ENCODE data around the gene NAA10.

DNA sequence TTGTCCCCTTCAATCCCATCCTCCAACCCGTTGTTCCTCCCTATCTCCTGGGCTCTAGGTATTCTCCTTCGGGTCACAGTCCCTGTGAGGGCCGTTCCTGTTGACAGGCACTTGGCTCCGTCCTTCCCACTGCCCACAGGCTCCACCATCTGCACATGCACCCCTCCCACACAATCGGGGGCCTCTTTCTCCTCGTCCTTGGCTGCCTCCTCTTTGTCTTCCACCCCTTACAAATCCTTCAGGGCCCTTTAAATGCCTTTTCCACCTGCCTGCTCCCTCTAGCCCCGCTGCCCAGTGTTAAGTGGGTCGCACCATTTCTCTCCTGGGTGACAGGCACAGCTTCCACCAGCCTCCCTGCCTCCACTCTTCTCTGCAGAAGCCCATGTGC is 33.1 kb downstream of the NAA10 start:
- TF ChIP-seq, protein P1, sequence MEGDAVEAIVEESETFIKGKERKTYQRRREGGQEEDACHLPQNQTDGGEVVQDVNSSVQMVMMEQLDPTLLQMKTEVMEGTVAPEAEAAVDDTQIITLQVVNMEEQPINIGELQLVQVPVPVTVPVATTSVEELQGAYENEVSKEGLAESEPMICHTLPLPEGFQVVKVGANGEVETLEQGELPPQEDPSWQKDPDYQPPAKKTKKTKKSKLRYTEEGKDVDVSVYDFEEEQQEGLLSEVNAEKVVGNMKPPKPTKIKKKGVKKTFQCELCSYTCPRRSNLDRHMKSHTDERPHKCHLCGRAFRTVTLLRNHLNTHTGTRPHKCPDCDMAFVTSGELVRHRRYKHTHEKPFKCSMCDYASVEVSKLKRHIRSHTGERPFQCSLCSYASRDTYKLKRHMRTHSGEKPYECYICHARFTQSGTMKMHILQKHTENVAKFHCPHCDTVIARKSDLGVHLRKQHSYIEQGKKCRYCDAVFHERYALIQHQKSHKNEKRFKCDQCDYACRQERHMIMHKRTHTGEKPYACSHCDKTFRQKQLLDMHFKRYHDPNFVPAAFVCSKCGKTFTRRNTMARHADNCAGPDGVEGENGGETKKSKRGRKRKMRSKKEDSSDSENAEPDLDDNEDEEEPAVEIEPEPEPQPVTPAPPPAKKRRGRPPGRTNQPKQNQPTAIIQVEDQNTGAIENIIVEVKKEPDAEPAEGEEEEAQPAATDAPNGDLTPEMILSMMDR (IDR thresholded peaks at IDR 0.05), result no peak
- TF ChIP-seq POLR2A (IDR thresholded peaks at IDR 0.05), result no peak

Measured in tibial nerve (tissue), 3 donors.